Measurements from ENCODE around the gene SULT1C3.

Gene SULT1C3

GRCh38 chr2:108301558-108301957 is 61.8 kb downstream of the SULT1C3 start:
- DNase-seq (ENCODE audit: low read depth, low spot score): no peak

DNA sequence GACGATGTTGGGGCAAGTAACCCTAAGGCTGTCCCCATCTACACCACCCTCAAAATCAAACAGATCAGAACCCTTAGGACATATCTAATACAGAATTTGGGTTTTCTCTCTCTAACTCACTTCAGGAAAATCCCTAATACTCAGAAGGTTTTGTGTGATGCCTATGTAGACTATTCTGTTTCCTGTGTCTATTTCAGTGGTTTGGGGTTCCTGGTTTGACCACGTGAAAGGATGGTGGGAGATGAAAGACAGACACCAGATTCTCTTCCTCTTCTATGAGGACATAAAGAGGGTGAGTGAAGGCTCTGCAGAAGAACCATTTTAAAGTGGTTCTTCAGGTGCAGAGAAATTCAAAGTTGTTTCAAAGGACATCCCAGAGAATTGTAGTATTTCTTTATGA is 65.2 kb downstream of the SULT1C3 start:
- no peak for DNase-seq (ENCODE audit: low read depth, low spot score)

- DNase-seq (ENCODE audit: low read depth, low spot score): no peak
Observed at GRCh38 chr2:108305901-108306300, 66.1 kb downstream of the SULT1C3 start.

- no peak for DNase-seq (ENCODE audit: low read depth, low spot score)
Observed at GRCh38 chr2:108309903-108310302, 70.1 kb downstream of the SULT1C3 start.
